Chondrocyte (in vitro differentiated cells): ENCODE data around the gene APRT. TPM values are rescaled to one million over a fixed set of nuclear protein-coding genes. Genes with fewer than 3 reads are reported as not detected.

ENCODE experiments used
- DNase-seq: peaks from one replicate; pipeline ENCODE4 v3.0.0; 2021; ENCODE audit warnings: mixed read lengths, low spot score
- H3K27ac Mint-ChIP-seq: one replicate; pipeline ENCODE4 v1.8.0; 2021; ENCODE audit warnings: mild to moderate bottlenecking, moderate library complexity, mixed read lengths; ENCODE audit not compliant: unreplicated experiment
- H3K27me3 Mint-ChIP-seq: 2 replicates; pipeline ENCODE4 v1.8.0; 2021; ENCODE audit warnings: low read depth, mixed read lengths
- H3K36me3 Mint-ChIP-seq: 2 replicates; pipeline ENCODE4 v1.8.0; 2021; ENCODE audit warnings: low read depth, mixed read lengths
- H3K4me1 Mint-ChIP-seq: 2 replicates; pipeline ENCODE4 v1.8.0; 2021; ENCODE audit warnings: low read depth, mild to moderate bottlenecking, mixed read lengths
- H3K4me3 Mint-ChIP-seq: one replicate; pipeline ENCODE4 v1.8.0; 2021; ENCODE audit warnings: mild to moderate bottlenecking, moderate library complexity, mixed read lengths; ENCODE audit not compliant: unreplicated experiment
- H3K9me3 Mint-ChIP-seq: 2 replicates; pipeline ENCODE4 v1.8.0; 2021; ENCODE audit warnings: low read depth, mixed read lengths
- CTCF ChIP-seq: fragments of 200-600 bp; sonication (generic); IDR thresholded peaks from 2 replicates; pipeline ENCODE4 v1.5.0; 2021; ENCODE audit warnings: antibody characterized with exemption, mild to moderate bottlenecking, moderate library complexity
- total RNA-seq: library from RNA; stranded (reverse); gene quantifications from 3 replicates; pipeline ENCODE4 v1.2.1, GENCODE V29; 2021

Gene APRT
- total RNA-seq, 1 donor from 2014 or later, result 68.8 TPM

- DNase-seq, result no peak
- Mint-ChIP-seq H3K4me1 (peaks cover 51% of the 10 kb centered on the region), H3K9me3 (no peaks in the 10 kb centered on the region), H3K36me3 (peaks cover 3% of the 10 kb centered on the region), H3K4me3 (no peak overlapping the region), H3K27ac (no peak overlapping the region), H3K27me3 (no peaks in the 10 kb centered on the region)
- no peak for TF ChIP-seq CTCF
These were observed 49.4 kb downstream of the APRT start for GRCh38 chr16:88762258-88762870.

DNA sequence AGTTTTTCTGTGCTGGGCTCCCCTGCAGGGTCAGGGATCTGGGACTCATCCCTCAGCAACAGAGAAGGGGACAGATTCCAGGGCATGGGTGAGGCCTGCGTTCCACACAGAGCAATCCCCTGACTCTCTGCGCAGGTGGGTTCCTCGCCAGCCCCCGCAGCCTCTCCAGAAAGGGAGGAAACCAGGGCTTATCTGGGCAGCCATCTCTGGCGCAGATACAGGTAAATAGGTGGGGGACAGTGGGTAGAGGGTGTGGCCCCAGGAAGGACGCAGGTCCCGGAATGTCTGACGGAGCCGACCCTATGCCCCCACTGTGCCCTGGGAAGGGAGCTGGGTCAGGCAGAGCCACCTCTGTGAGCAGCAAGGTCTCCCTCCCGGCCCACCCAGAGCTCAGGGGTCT lies 49.9 kb downstream of the APRT start:
- Mint-ChIP-seq H3K9me3 (no peaks in the 10 kb centered on the region), H3K36me3 (peaks cover 3% of the 10 kb centered on the region), H3K4me1 (peaks cover 46% of the 10 kb centered on the region), H3K27ac (no peak overlapping the region), H3K27me3 (no peaks in the 10 kb centered on the region), H3K4me3 (no peak overlapping the region)
- no peak for DNase-seq
- TF ChIP-seq CTCF, result no peak

DNA sequence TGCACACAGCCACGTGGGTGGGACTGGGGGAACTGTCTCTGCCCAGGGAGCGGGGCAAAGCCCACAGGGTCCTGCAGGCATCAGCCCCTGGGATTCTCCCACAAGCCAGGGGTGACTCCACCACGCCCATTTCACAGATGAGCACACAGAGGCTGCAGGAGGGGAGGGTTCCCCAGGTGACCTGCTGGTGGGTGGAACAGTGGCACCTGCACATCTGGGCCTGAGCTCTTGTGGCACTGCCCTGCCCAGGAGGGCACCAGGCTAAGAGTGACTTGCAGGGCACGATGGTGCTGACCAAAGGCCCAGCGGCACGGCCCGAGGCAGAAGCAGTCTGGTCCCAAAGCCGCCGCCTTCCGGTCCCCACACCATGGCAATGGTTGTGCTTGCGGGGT lies 50.6 kb downstream of the APRT start:
- Mint-ChIP-seq H3K4me1 (peaks cover 43% of the 10 kb centered on the region), H3K4me3 (no peak overlapping the region), H3K27ac (no peak overlapping the region), H3K36me3 (peaks cover 3% of the 10 kb centered on the region), H3K9me3 (no peaks in the 10 kb centered on the region), H3K27me3 (no peaks in the 10 kb centered on the region)
- no peak for DNase-seq
- no peak for TF ChIP-seq CTCF

GRCh38 chr16:88760424-88761142 lies 51.1 kb downstream of the APRT start:
- DNase-seq, result no peak
- Mint-ChIP-seq H3K4me3 (no peak overlapping the region), H3K36me3 (peaks cover 3% of the 10 kb centered on the region), H3K4me1 (peaks cover 39% of the 10 kb centered on the region), H3K27me3 (no peaks in the 10 kb centered on the region), H3K27ac (no peak overlapping the region), H3K9me3 (no peaks in the 10 kb centered on the region)
- TF ChIP-seq CTCF, result no peak

DNA sequence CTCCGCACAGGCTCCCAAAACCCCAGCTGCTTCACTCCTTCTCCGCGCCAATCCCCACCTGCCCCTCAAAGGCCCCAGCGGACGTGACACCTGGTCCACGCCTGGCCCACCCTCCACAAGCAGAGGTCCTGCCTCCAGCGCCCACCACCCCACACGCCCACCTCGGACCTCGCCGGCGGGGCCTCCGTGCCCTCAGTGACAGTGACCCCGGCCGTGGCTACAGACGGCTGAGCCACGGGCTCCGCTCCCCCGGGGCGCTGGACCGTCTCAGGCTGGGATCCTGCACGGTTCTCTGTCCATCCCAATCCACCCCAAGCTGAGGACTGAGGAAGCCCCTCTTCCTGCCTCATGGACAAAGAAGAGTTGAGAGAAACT lies 51.8 kb downstream of the APRT start:
- Mint-ChIP-seq H3K36me3 (peaks cover 3% of the 10 kb centered on the region), H3K9me3 (no peaks in the 10 kb centered on the region), H3K4me1 (peaks cover 40% of the 10 kb centered on the region), H3K4me3 (no peak overlapping the region), H3K27me3 (no peaks in the 10 kb centered on the region), H3K27ac (no peak overlapping the region)
- no peak for TF ChIP-seq CTCF
- no peak for DNase-seq

Other genes starting within 250 kb of the APRT start
- gene ZC3H18, start 241.5 kb downstream of the APRT start, total RNA-seq, result 32.1 to 38.4 TPM (median 36.7 TPM) in 3 replicates
- gene IL17C, start 173.4 kb downstream of the APRT start, total RNA-seq, result not detected in 3 replicates
- gene CYBA, start 160.9 kb downstream of the APRT start, total RNA-seq, result 13.4 to 55.1 TPM (median 51.7 TPM) in 3 replicates
- gene MVD, start 148.8 kb downstream of the APRT start, total RNA-seq, result 38.3 to 40.0 TPM (median 38.8 TPM) in 3 replicates
- gene SNAI3, start 125.4 kb downstream of the APRT start, total RNA-seq, result not detected in 3 replicates
- gene RNF166, start 105.5 kb downstream of the APRT start, total RNA-seq, result 12.8 to 15.5 TPM (median 14.3 TPM) in 3 replicates
- 20.7 to 37.1 TPM (median 24.1 TPM) in 3 replicates for gene CTU2, start 105.4 kb downstream of the APRT start, total RNA-seq
- gene PIEZO1, start 26.7 kb downstream of the APRT start, total RNA-seq, result 134 to 209 TPM (median 208 TPM) in 3 replicates
- 2.9 to 11.7 TPM (median 3.7 TPM) in 3 replicates for gene CDT1, start 8.1 kb downstream of the APRT start, total RNA-seq
- 34.1 to 36.6 TPM (median 34.6 TPM) in 3 replicates for gene GALNS, start 45.0 kb upstream of the APRT start, total RNA-seq
- 42.7 to 55.8 TPM (median 52.5 TPM) in 3 replicates for gene TRAPPC2L, start 45.2 kb upstream of the APRT start, total RNA-seq
- gene PABPN1L, start 54.7 kb upstream of the APRT start, total RNA-seq, result not detected in 3 replicates
- gene CBFA2T3, start 165.3 kb upstream of the APRT start, total RNA-seq, result 0.23 TPM in 1 of 3 replicates, not detected in the others